NCI-H446 (cell line): ENCODE results near the gene GPRC5C.

Experiments
- DNase-seq, 2 experiments: peaks; one replicate each; lab custom pipeline; 2025; lab: John Stamatoyannopoulos, UW

GPRC5C gene

GRCh38 chr17:74452841-74453661 lies 21.2 kb downstream of the GPRC5C start:
- DNase-seq, result peak; percentile 83 to 95

GRCh38 chr17:74453665-74454196 lies 21.8 kb downstream of the GPRC5C start:
- peak in 1 of 2 experiments; percentile 95 for DNase-seq

GRCh38 chr17:74454197-74455024 lies 22.5 kb downstream of the GPRC5C start:
- peak; percentile 50 to 84 for DNase-seq

- peak in 1 of 2 experiments; percentile 14 for DNase-seq
Measured at GRCh38 chr17:74455025-74455545, 23.2 kb downstream of the GPRC5C start.

- peak in 1 of 2 experiments; percentile 67 for DNase-seq
Measured at GRCh38 chr17:74455821-74456220, 23.9 kb downstream of the GPRC5C start.

- DNase-seq, result peak; percentile 50 to 89
Measured at GRCh38 chr17:74457146-74457819, 25.4 kb downstream of the GPRC5C start.

- DNase-seq, result no peak
Measured at GRCh38 chr17:74457820-74458166, 25.9 kb downstream of the GPRC5C start.

- DNase-seq, result peak in 1 of 2 experiments; percentile 18
Measured at GRCh38 chr17:74458835-74459234, 26.9 kb downstream of the GPRC5C start.

GRCh38 chr17:74459622-74460021 lies 27.7 kb downstream of the GPRC5C start:
- no peak for DNase-seq

- no peak for DNase-seq
Measured at GRCh38 chr17:74460241-74460640, 28.4 kb downstream of the GPRC5C start.

GRCh38 chr17:74460996-74461395 lies 29.1 kb downstream of the GPRC5C start:
- DNase-seq, result no peak

- no peak for DNase-seq
Measured at GRCh38 chr17:74461611-74462010, 29.7 kb downstream of the GPRC5C start.

- DNase-seq, result no peak
Measured at GRCh38 chr17:74464730-74465377, 33.0 kb downstream of the GPRC5C start.

GRCh38 chr17:74465378-74466110 lies 33.7 kb downstream of the GPRC5C start:
- no peak for DNase-seq

GRCh38 chr17:74466111-74466827 lies 34.4 kb downstream of the GPRC5C start, which contains the start of gene CD300A:
CD300A (plus strand) TSS chr17:74466634; CDS start chr17:74466704, 70 bp downstream.
- no peak for DNase-seq

- no peak for DNase-seq
Measured at GRCh38 chr17:74466828-74467184, 34.9 kb downstream of the GPRC5C start.

- no peak for DNase-seq
Measured at GRCh38 chr17:74467221-74467951, 35.5 kb downstream of the GPRC5C start.

GRCh38 chr17:74471341-74471740 lies 39.5 kb downstream of the GPRC5C start:
- no peak for DNase-seq

GRCh38 chr17:74472890-74473289 lies 41.0 kb downstream of the GPRC5C start:
- no peak for DNase-seq
